Stimulated activated CD4-positive, alpha-beta T cell treated with anti-CD3 and anti-CD28 coated beads, Interleukin-2, amount 100 ng/mL, for 48 hours (primary cell): ENCODE measurements around the gene TTC6.
"Not testable (repeated sequence)": the region's sequence is repeated elsewhere in the genome, so short reads cannot be mapped to it uniquely, and the experiment has no call there.

Experiments
- DNase-seq, 2 donors: peaks; one replicate each; pipeline ENCODE4 v3.0.0-alpha.2; 2020

Gene TTC6

GRCh38 chr14:37594971-37595808 is at the start of gene TTC6, which contains the start of gene FOXA1:
TTC6 (plus strand) TSS chr14:37595629; CDS start chr14:37622065, 26,436 bp downstream.
FOXA1 (minus strand) TSS chr14:37595249; CDS start chr14:37594972, 277 bp downstream.
- DNase-seq = no peak

- no peak for DNase-seq
Observed at GRCh38 chr14:37546621-37547447, 48.6 kb upstream of the TTC6 start.

- no peak for DNase-seq
Observed at GRCh38 chr14:37550511-37550910, 44.9 kb upstream of the TTC6 start.

GRCh38 chr14:37551119-37551518 is 44.3 kb upstream of the TTC6 start:
- no peak for DNase-seq

GRCh38 chr14:37553935-37554550 is 41.4 kb upstream of the TTC6 start:
- DNase-seq = no peak

- not testable (repeated sequence) for DNase-seq
Observed at GRCh38 chr14:37555596-37555995, 39.8 kb upstream of the TTC6 start.

GRCh38 chr14:37558740-37559139 is 36.7 kb upstream of the TTC6 start:
- DNase-seq = no peak

- DNase-seq = no peak
Observed at GRCh38 chr14:37559386-37559785, 36.0 kb upstream of the TTC6 start.

GRCh38 chr14:37563189-37563588 is 32.2 kb upstream of the TTC6 start:
- DNase-seq = no peak

GRCh38 chr14:37565550-37565949 is 29.9 kb upstream of the TTC6 start:
- no peak for DNase-seq

- DNase-seq = no peak
Observed at GRCh38 chr14:37566811-37567371, 28.5 kb upstream of the TTC6 start.

GRCh38 chr14:37569729-37570128 is 25.7 kb upstream of the TTC6 start:
- no peak for DNase-seq

GRCh38 chr14:37571391-37571790 is 24.0 kb upstream of the TTC6 start:
- DNase-seq = no peak

- DNase-seq = no peak
Observed at GRCh38 chr14:37573356-37573755, 22.1 kb upstream of the TTC6 start.

- DNase-seq = no peak
Observed at GRCh38 chr14:37579274-37579673, 16.2 kb upstream of the TTC6 start.

GRCh38 chr14:37580146-37580545 is 15.3 kb upstream of the TTC6 start:
- no peak for DNase-seq

GRCh38 chr14:37583358-37584210 is 11.8 kb upstream of the TTC6 start:
- no peak for DNase-seq

- DNase-seq = no peak
Observed at GRCh38 chr14:37584211-37585100, 11.0 kb upstream of the TTC6 start.

- DNase-seq = no peak
Observed at GRCh38 chr14:37585101-37585511, 10.3 kb upstream of the TTC6 start.

- no peak for DNase-seq
Observed at GRCh38 chr14:37585971-37586796, 9.2 kb upstream of the TTC6 start.
